ENCODE results near the gene B3GAT2. TPM values are rescaled to one million over a fixed set of nuclear protein-coding genes. Genes with fewer than 3 reads are reported as not detected.

Gene B3GAT2
- total RNA-seq, 1 experiment from 2014 or later = not detected

- Histone ChIP-seq H3K9ac (ENCODE audit: low read length) (no peak overlapping the region), H3K27ac (ENCODE audit: low read depth, low read length) (no peak overlapping the region), H3K36me3 (ENCODE audit: control insufficient read depth in 1 of 2, insufficient read depth in 2 of 2, low read length in 2 of 2) (no peaks in the 10 kb centered on the region), H3K9me2 (ENCODE audit: insufficient read depth) (no peaks in the 10 kb centered on the region), H2AFZ (ENCODE audit: low read depth, low read length, poor library complexity, severe bottlenecking) (no peak overlapping the region), H3K79me2 (ENCODE audit: insufficient read depth, low read length) (no peaks in the 10 kb centered on the region), H3K27me3 (ENCODE audit: insufficient read depth, low read length) (no peaks in the 10 kb centered on the region), H4K20me1 (ENCODE audit: insufficient read depth) (no peaks in the 10 kb centered on the region), H3K4me3 (replicated peaks in 1 of 2; ENCODE audit: low read depth in 1 of 2, low read length in 2 of 2) (no peak overlapping the region), H3K4me1 (ENCODE audit: control insufficient read depth in 1 of 2, insufficient read depth in 2 of 2, low read length in 2 of 2) (no peaks in the 10 kb centered on the region), H3K9me3 (ENCODE audit: control insufficient read depth in 1 of 2, insufficient read depth in 1 of 2, low read depth in 1 of 2, low read length in 2 of 2) (no peaks in the 10 kb centered on the region), H3K4me2 (ENCODE audit: low read length) (no peak overlapping the region)
- ChIA-PET POLR2A (no interaction called here), RAD21 (ENCODE audit: low non-redundant PET in 1 of 2, low total read pairs in 2 of 2, uncharacterized antibody in 2 of 2, unreplicated experiment in 2 of 2) (no interaction called here), CTCF (no interaction called here)
- intact Hi-C loops (cut with micrococcal nuclease) = no loop called here
- no TSS peak for BruUV-seq (replicated peaks)
- TF ChIP-seq, protein P1, sequence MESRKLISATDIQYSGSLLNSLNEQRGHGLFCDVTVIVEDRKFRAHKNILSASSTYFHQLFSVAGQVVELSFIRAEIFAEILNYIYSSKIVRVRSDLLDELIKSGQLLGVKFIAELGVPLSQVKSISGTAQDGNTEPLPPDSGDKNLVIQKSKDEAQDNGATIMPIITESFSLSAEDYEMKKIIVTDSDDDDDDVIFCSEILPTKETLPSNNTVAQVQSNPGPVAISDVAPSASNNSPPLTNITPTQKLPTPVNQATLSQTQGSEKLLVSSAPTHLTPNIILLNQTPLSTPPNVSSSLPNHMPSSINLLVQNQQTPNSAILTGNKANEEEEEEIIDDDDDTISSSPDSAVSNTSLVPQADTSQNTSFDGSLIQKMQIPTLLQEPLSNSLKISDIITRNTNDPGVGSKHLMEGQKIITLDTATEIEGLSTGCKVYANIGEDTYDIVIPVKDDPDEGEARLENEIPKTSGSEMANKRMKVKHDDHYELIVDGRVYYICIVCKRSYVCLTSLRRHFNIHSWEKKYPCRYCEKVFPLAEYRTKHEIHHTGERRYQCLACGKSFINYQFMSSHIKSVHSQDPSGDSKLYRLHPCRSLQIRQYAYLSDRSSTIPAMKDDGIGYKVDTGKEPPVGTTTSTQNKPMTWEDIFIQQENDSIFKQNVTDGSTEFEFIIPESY (IDR thresholded peaks at IDR 0.05; ENCODE audit: extremely low read depth, insufficient replicate concordance, low read length) = no peak
- TF ChIP-seq CTCF (IDR thresholded peaks at IDR 0.05 in 2 of 3, conservative IDR thresholded peaks at IDR 0.05 in 1 of 3; ENCODE audit: borderline replicate concordance in 1 of 3, insufficient read depth in 1 of 3, low read depth in 2 of 3, low read length in 2 of 3) (no peak), YY1 (IDR thresholded peaks at IDR 0.05; ENCODE audit: extremely low read depth, insufficient replicate concordance, low read depth, low read length) (no peak), EZH2phosphoT487 (IDR thresholded peaks at IDR 0.05; ENCODE audit: borderline replicate concordance) (no peak), ZNF274 (IDR thresholded peaks at IDR 0.05; ENCODE audit: low read depth, low read length) (no peak), ELF1 (IDR thresholded peaks at IDR 0.05; ENCODE audit: borderline replicate concordance, low read depth) (no peak), CBX3 (IDR thresholded peaks at IDR 0.05; ENCODE audit: low read depth) (no peak), SRF (IDR thresholded peaks at IDR 0.05; ENCODE audit: low read depth) (no peak), SIN3A (IDR thresholded peaks at IDR 0.05; ENCODE audit: low read depth) (no peak), TCF7L2 (IDR thresholded peaks at IDR 0.05; ENCODE audit: borderline replicate concordance, extremely low read depth, insufficient read depth, insufficient read length) (no peak), EZH2 (IDR thresholded peaks at IDR 0.05) (no peak), SP1 (IDR thresholded peaks at IDR 0.05; ENCODE audit: low read depth) (no peak), POLR2A (IDR thresholded peaks at IDR 0.05; ENCODE audit: borderline replicate concordance, extremely low read depth, insufficient read depth, insufficient read length) (no peak), JUND (IDR thresholded peaks at IDR 0.05) (no peak), EGR1 (IDR thresholded peaks at IDR 0.05; ENCODE audit: low read depth) (no peak), POLR2AphosphoS5 (IDR thresholded peaks at IDR 0.05; ENCODE audit: low read depth, low read length) (no peak)
- TF ChIP-seq, protein P2, sequence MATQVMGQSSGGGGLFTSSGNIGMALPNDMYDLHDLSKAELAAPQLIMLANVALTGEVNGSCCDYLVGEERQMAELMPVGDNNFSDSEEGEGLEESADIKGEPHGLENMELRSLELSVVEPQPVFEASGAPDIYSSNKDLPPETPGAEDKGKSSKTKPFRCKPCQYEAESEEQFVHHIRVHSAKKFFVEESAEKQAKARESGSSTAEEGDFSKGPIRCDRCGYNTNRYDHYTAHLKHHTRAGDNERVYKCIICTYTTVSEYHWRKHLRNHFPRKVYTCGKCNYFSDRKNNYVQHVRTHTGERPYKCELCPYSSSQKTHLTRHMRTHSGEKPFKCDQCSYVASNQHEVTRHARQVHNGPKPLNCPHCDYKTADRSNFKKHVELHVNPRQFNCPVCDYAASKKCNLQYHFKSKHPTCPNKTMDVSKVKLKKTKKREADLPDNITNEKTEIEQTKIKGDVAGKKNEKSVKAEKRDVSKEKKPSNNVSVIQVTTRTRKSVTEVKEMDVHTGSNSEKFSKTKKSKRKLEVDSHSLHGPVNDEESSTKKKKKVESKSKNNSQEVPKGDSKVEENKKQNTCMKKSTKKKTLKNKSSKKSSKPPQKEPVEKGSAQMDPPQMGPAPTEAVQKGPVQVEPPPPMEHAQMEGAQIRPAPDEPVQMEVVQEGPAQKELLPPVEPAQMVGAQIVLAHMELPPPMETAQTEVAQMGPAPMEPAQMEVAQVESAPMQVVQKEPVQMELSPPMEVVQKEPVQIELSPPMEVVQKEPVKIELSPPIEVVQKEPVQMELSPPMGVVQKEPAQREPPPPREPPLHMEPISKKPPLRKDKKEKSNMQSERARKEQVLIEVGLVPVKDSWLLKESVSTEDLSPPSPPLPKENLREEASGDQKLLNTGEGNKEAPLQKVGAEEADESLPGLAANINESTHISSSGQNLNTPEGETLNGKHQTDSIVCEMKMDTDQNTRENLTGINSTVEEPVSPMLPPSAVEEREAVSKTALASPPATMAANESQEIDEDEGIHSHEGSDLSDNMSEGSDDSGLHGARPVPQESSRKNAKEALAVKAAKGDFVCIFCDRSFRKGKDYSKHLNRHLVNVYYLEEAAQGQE (IDR thresholded peaks at IDR 0.05; ENCODE audit: low read depth) = no peak
- DNase-seq (ENCODE audit: low read depth, low spot score) = no peak
- ATAC-seq = no peak
Observed at GRCh38 chr6:70857387-70858077, 99.3 kb downstream of the B3GAT2 start.
